IMR-90 (cell line): ENCODE data around the gene SDF2L1. TPM values are rescaled to one million over a fixed set of nuclear protein-coding genes. Genes with fewer than 3 reads are reported as not detected.

ENCODE experiments used
- ATAC-seq: fragments of 200-7000 bp; cut with Tn5 transposase; 2 replicates; pipeline ENCODE4 v1.9.1; 2020; ENCODE audit warnings: low read depth, mild to moderate bottlenecking, moderate library complexity
- BruUV-seq: library from RNA; stranded (reverse); fragments of 400-500 nt; replicated peaks from 2 replicates; lab custom pipeline; 2021; lab: Mats Ljungman, UMichigan
- CTCF ChIA-PET: fragments of 300-600 bp; formaldehyde crosslinking; extraction: SDS; loops from one replicate; lab custom pipeline; 2021; ENCODE audit warnings: antibody characterized with exemption; lab: Yijun Ruan, JAX
- POLR2A ChIA-PET: fragments of 300-600 bp; sonication (Branson Sonifier 250); formaldehyde crosslinking; loops from one replicate; lab custom pipeline; 2022; ENCODE audit warnings: antibody characterized with exemption; ENCODE audit not compliant: unreplicated experiment; lab: Charles Lee
- DNase-seq: peaks from one replicate; pipeline ENCODE4 v3.0.0; 2013
- H2AFZ ChIP-seq: replicated peaks from 2 replicates; pipeline ENCODE3; 2013; ENCODE audit warnings: low read length, mild to moderate bottlenecking; ENCODE audit not compliant: poor library complexity
- H2AK5ac ChIP-seq: 2 replicates; pipeline ENCODE4 v1.6.1; 2013; ENCODE audit warnings: low read depth, low read length, inconsistent platforms
- H2AK9ac ChIP-seq: replicated peaks from 2 replicates; pipeline ENCODE3; 2013; ENCODE audit warnings: mild to moderate bottlenecking, low read depth, low read length, moderate library complexity; ENCODE audit not compliant: poor library complexity
- H2BK120ac ChIP-seq: 2 replicates; pipeline ENCODE4 v1.6.1; 2013; ENCODE audit warnings: low read depth, low read length, inconsistent platforms
- H2BK15ac ChIP-seq: 3 replicates; pipeline ENCODE4 v1.6.1; 2013; ENCODE audit warnings: low read depth, low read length, inconsistent platforms
- H2BK20ac ChIP-seq: 2 replicates; pipeline ENCODE4 v1.6.1; 2013; ENCODE audit warnings: low read depth, mild to moderate bottlenecking, inconsistent platforms, low read length, moderate library complexity
- H2BK5ac ChIP-seq: 2 replicates; pipeline ENCODE4 v1.6.1; 2013; ENCODE audit warnings: mild to moderate bottlenecking, low read depth, low read length, inconsistent platforms; ENCODE audit not compliant: poor library complexity, severe bottlenecking
- H3K14ac ChIP-seq: replicated peaks from 2 replicates; pipeline ENCODE4 v1.6.1; 2013; ENCODE audit warnings: low read depth, low read length, inconsistent platforms
- H3K18ac ChIP-seq: 2 replicates; pipeline ENCODE4 v1.6.1; 2013; ENCODE audit warnings: low read depth, low read length, control low read depth
- H3K23ac ChIP-seq: 2 replicates; pipeline ENCODE4 v1.6.1; 2013; ENCODE audit warnings: low read depth, low read length, inconsistent platforms
- H3K27ac ChIP-seq: 2 replicates; pipeline ENCODE4 v1.5.1; 2013; ENCODE audit warnings: mild to moderate bottlenecking, control low read depth, low read length; ENCODE audit not compliant: insufficient read depth
- H3K27me3 ChIP-seq: 2 replicates; pipeline ENCODE4 v1.6.1; 2013; ENCODE audit warnings: low read length; ENCODE audit not compliant: control insufficient read depth, insufficient read depth
- H3K36me3 ChIP-seq: 2 replicates; pipeline ENCODE4 v1.6.1; 2013; ENCODE audit warnings: low read length, mixed read lengths; ENCODE audit not compliant: control insufficient read depth, insufficient read depth
- H3K4ac ChIP-seq: 2 replicates; pipeline ENCODE4 v1.6.1; 2013; ENCODE audit warnings: low read depth, low read length, inconsistent platforms
- H3K4me1 ChIP-seq: 2 replicates; pipeline ENCODE4 v1.6.1; 2013; ENCODE audit warnings: low read length, mixed read lengths; ENCODE audit not compliant: control insufficient read depth, insufficient read depth
- H3K4me2 ChIP-seq: 2 replicates; pipeline ENCODE4 v1.6.1; 2013; ENCODE audit warnings: low read depth, mild to moderate bottlenecking, control low read depth, low read length, moderate library complexity
- H3K4me3 ChIP-seq: 2 replicates; pipeline ENCODE4 v1.5.1; 2013; ENCODE audit warnings: low read depth, mild to moderate bottlenecking, control low read depth, low read length, moderate library complexity; ENCODE audit not compliant: insufficient read depth
- H3K56ac ChIP-seq: 2 replicates; pipeline ENCODE4 v1.6.1; 2013; ENCODE audit warnings: low read length, inconsistent platforms; ENCODE audit not compliant: insufficient read depth; ENCODE audit errors: extremely low read depth
- H3K79me1 ChIP-seq, 2 experiments: 2 replicates each; pipeline ENCODE4 v1.6.1; 2013; ENCODE audit warnings: low read length in 2 of 2, inconsistent platforms in 1 of 2, low read depth in 1 of 2
- H3K9ac ChIP-seq: 2 replicates; pipeline ENCODE4 v1.6.1; 2013; ENCODE audit warnings: low read depth, low read length, control low read depth
- H3K9me1 ChIP-seq: 2 replicates; pipeline ENCODE4 v1.6.1; 2013; ENCODE audit warnings: low read length, inconsistent platforms; ENCODE audit not compliant: insufficient read depth
- H3K9me3 ChIP-seq: 2 replicates; pipeline ENCODE4 v1.6.1; 2013; ENCODE audit warnings: low read length; ENCODE audit not compliant: control insufficient read depth, insufficient read depth
- H4K20me1 ChIP-seq: 2 replicates; pipeline ENCODE4 v1.6.1; 2013; ENCODE audit warnings: low read length, inconsistent platforms; ENCODE audit not compliant: insufficient read depth
- H4K5ac ChIP-seq: 2 replicates; pipeline ENCODE4 v1.6.1; 2013; ENCODE audit warnings: mild to moderate bottlenecking, low read depth, low read length, control low read depth
- H4K8ac ChIP-seq, 2 experiments: 2 replicates each; pipeline ENCODE4 v1.6.1; 2013; ENCODE audit warnings: low read depth in 2 of 2, low read length in 2 of 2, control low read depth in 1 of 2, inconsistent platforms in 1 of 2
- H4K91ac ChIP-seq: 2 replicates; pipeline ENCODE4 v1.6.1; 2013; ENCODE audit warnings: low read depth, low read length, inconsistent platforms; ENCODE audit not compliant: insufficient read depth
- BHLHE40 ChIP-seq: fragments of 150-350 bp; IDR thresholded peaks from 2 replicates; pipeline ENCODE4 v1.6.1; 2016; ENCODE audit warnings: mild to moderate bottlenecking, low read depth, low read length
- CEBPB ChIP-seq: IDR thresholded peaks from 2 replicates; pipeline ENCODE4 v1.6.1; 2012; ENCODE audit warnings: low read depth, low read length, improper control_type of control experiment
- CHD1 ChIP-seq: IDR thresholded peaks from 2 replicates; pipeline ENCODE4 v1.6.1; 2012; ENCODE audit warnings: low read depth, low read length, improper control_type of control experiment
- FOS ChIP-seq: fragments of 150-350 bp; IDR thresholded peaks from 2 replicates; pipeline ENCODE4 v1.6.1; 2016; ENCODE audit warnings: low read depth, low read length
- MAFK ChIP-seq: IDR thresholded peaks from 2 replicates; pipeline ENCODE4 v1.6.1; 2012; ENCODE audit warnings: low read depth, low read length, improper control_type of control experiment
- MAZ ChIP-seq: IDR thresholded peaks from 2 replicates; pipeline ENCODE4 v1.6.1; 2012; ENCODE audit warnings: low read depth, mild to moderate bottlenecking, low read length, improper control_type of control experiment, moderate library complexity, borderline replicate concordance
- MXI1 ChIP-seq: IDR thresholded peaks from 2 replicates; pipeline ENCODE4 v1.6.1; 2012; ENCODE audit warnings: low read depth, mild to moderate bottlenecking, low read length, moderate library complexity, borderline replicate concordance
- NFE2L2 ChIP-seq: fragments of 150-350 bp; IDR thresholded peaks from 2 replicates; pipeline ENCODE4 v1.6.1; 2016; ENCODE audit warnings: low read depth, mild to moderate bottlenecking, low read length
- POLR2A ChIP-seq: IDR thresholded peaks from 2 replicates; pipeline ENCODE4 v1.6.1; 2012; ENCODE audit warnings: mild to moderate bottlenecking, low read depth, low read length
- RAD21 ChIP-seq: IDR thresholded peaks from 2 replicates; pipeline ENCODE4 v1.6.1; 2012; ENCODE audit warnings: low read length, improper control_type of control experiment
- RCOR1 ChIP-seq: IDR thresholded peaks from 2 replicates; pipeline ENCODE4 v1.6.1; 2012; ENCODE audit warnings: mild to moderate bottlenecking, low read length, improper control_type of control experiment; ENCODE audit not compliant: insufficient replicate concordance
- RFX5 ChIP-seq: IDR thresholded peaks from 2 replicates; pipeline ENCODE4 v1.8.0; 2012; ENCODE audit warnings: low read depth, mild to moderate bottlenecking, low read length, moderate library complexity
- SMC3 ChIP-seq: fragments of 150-350 bp; IDR thresholded peaks from 2 replicates; pipeline ENCODE4 v1.6.1; 2016; ENCODE audit warnings: low read depth, mild to moderate bottlenecking, antibody characterized with exemption, low read length, moderate library complexity
- WGBS, 2 experiments: methylation state at CpG; one replicate each; pipeline versions ENCODE4 v1.1.5 to v1.1.7; 2013; ENCODE audit warnings: missing lambda C conversion rate in 2 of 2; ENCODE audit not compliant: insufficient read length in 1 of 2; ENCODE audit errors: extremely low coverage in 2 of 2; 5-methylcytosine and 5-hydroxymethylcytosine counted together
- dilution Hi-C: fragments of 300-500 bp; cut with HindIII; formaldehyde crosslinking; loops from one replicate; pipeline ENCODE4 v1.14.3; 2018; ENCODE audit warnings: low sequenced_read_pairs; ENCODE audit not compliant: unreplicated experiment
- in situ Hi-C: fragments of 300-500 bp; cut with MboI; formaldehyde crosslinking; loops from 3 replicates; pipeline ENCODE4 v1.14.3; 2019; ENCODE audit warnings: low sequenced_read_pairs, inconsistent platforms, mixed read lengths
- intact Hi-C: fragments of 100-400 bp; cut with micrococcal nuclease; formaldehyde crosslinking; loops from 2 replicates; pipeline ENCODE4 v1.10.0; 2022
- polyA plus RNA-seq, 3 experiments: library from polyadenylated mRNA; depleted of rRNA; stranded (reverse); fragments of >200 nt; gene quantifications; 2 replicates each; pipeline ENCODE4 v1.2.3, GENCODE V29; 2012; ENCODE audit warnings: low replicate concordance in 1 of 3
- total RNA-seq: library from RNA; depleted of rRNA; stranded (reverse); fragments of >200 nt; gene quantifications from 2 replicates; pipeline ENCODE4 v1.2.3, GENCODE V29; 2012
- TF ChIP-seq, protein P1 (sequence below): fragments of 150-350 bp; IDR thresholded peaks from 2 replicates; pipeline ENCODE4 v1.6.1; 2016; ENCODE audit warnings: low read depth, mild to moderate bottlenecking, low read length, moderate library complexity, borderline replicate concordance
- TF ChIP-seq, protein P2 (sequence below): conservative IDR thresholded peaks from 2 replicates; pipeline ENCODE4 v1.5.1; 2012; ENCODE audit warnings: mild to moderate bottlenecking, low read depth, low read length, improper control_type of control experiment
- TF ChIP-seq, protein P3 (sequence below): fragments of 150-350 bp; IDR thresholded peaks from 2 replicates; pipeline ENCODE4 v1.6.1; 2017; ENCODE audit warnings: mild to moderate bottlenecking, antibody characterized with exemption, low read length, low read depth

SDF2L1 gene
- total and polyA plus RNA-seq, 2 of the 4 experiments (the other 2 are of a cell fraction): 18.8 to 51.1 TPM

DNA sequence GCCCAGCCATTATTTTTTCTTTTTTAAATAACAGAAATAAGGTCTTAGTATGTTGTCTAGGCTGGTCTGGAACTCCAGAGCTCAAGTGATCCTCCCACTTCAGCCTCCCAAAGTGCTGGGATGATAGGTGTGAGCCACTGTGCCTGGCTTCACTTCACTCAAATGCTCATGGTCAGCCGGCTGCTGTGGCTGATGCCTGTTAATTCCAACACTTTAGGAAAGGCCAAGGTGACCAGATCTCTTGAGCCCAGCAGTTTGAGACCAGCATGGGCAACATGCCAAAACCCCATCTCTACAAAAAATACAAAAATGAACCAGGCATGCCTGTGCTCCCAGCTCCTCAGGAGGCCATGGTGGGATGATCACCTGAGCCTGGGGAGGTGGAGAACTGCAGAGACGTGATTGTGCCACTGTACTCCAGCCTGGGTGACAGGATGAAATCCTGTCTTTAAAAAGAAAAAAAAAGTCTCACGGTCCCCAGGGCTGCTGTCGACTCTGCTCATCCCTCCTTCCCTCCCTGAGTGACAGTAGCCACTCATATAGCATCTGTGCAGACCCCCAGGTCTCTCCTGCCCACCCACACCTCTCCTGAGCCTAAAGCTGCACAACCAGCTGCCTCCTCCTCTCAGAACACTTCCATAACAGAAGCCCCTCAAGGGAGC is 15.9 kb upstream of the SDF2L1 start:
- H2BK15ac ChIP-seq: no peak overlapping the region
- no peak overlapping the region for H2AK9ac ChIP-seq
- no peaks in the 10 kb centered on the region for H3K9me3 ChIP-seq
- in situ Hi-C loops (no loop called here), intact Hi-C loops (no loop called here), dilution Hi-C loops (no loop called here)
- H2AFZ ChIP-seq: no peak overlapping the region
- ChIA-PET POLR2A (no interaction called here), CTCF (no interaction called here)
- no peak for TF ChIP-seq POLR2A
- TF ChIP-seq, protein P1, sequence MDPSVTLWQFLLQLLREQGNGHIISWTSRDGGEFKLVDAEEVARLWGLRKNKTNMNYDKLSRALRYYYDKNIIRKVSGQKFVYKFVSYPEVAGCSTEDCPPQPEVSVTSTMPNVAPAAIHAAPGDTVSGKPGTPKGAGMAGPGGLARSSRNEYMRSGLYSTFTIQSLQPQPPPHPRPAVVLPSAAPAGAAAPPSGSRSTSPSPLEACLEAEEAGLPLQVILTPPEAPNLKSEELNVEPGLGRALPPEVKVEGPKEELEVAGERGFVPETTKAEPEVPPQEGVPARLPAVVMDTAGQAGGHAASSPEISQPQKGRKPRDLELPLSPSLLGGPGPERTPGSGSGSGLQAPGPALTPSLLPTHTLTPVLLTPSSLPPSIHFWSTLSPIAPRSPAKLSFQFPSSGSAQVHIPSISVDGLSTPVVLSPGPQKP: no peak
- no peak for TF ChIP-seq RFX5
- TF ChIP-seq RAD21: no peak
- TF ChIP-seq, protein P2, sequence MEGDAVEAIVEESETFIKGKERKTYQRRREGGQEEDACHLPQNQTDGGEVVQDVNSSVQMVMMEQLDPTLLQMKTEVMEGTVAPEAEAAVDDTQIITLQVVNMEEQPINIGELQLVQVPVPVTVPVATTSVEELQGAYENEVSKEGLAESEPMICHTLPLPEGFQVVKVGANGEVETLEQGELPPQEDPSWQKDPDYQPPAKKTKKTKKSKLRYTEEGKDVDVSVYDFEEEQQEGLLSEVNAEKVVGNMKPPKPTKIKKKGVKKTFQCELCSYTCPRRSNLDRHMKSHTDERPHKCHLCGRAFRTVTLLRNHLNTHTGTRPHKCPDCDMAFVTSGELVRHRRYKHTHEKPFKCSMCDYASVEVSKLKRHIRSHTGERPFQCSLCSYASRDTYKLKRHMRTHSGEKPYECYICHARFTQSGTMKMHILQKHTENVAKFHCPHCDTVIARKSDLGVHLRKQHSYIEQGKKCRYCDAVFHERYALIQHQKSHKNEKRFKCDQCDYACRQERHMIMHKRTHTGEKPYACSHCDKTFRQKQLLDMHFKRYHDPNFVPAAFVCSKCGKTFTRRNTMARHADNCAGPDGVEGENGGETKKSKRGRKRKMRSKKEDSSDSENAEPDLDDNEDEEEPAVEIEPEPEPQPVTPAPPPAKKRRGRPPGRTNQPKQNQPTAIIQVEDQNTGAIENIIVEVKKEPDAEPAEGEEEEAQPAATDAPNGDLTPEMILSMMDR: no peak
- no peak for TF ChIP-seq NFE2L2
- TF ChIP-seq FOS: no peak
- TF ChIP-seq CHD1: no peak
- TF ChIP-seq RCOR1: no peak
- TF ChIP-seq BHLHE40: no peak
- TF ChIP-seq, protein P3, sequence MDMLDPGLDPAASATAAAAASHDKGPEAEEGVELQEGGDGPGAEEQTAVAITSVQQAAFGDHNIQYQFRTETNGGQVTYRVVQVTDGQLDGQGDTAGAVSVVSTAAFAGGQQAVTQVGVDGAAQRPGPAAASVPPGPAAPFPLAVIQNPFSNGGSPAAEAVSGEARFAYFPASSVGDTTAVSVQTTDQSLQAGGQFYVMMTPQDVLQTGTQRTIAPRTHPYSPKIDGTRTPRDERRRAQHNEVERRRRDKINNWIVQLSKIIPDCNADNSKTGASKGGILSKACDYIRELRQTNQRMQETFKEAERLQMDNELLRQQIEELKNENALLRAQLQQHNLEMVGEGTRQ: no peak
- TF ChIP-seq MAZ: no peak
- TF ChIP-seq SMC3: no peak
- TF ChIP-seq CEBPB: no peak
- TF ChIP-seq MXI1: no peak
- TF ChIP-seq MAFK: no peak
- H3K4me3 ChIP-seq: no peak overlapping the region
- peaks cover 21 to 79% of the 10 kb centered on the region in 2 experiments for H3K79me1 ChIP-seq
- peaks cover 7% of the 10 kb centered on the region for H3K4me1 ChIP-seq
- H3K23ac ChIP-seq: no peak overlapping the region
- ATAC-seq: no peak
- no peak overlapping the region for H4K91ac ChIP-seq
- no peak for DNase-seq
- no peak overlapping the region for H3K56ac ChIP-seq
- WGBS, 2 experiments: 67% methylated on average over 1 of the region's 4 CpGs; no CpG with 5 or more reads in 1 of the 2 experiments
- H3K36me3 ChIP-seq: peaks cover 20% of the 10 kb centered on the region
- H2BK20ac ChIP-seq: no peak overlapping the region
- H2BK5ac ChIP-seq: no peak overlapping the region
- peaks cover 61% of the 10 kb centered on the region for H4K20me1 ChIP-seq
- BruUV-seq: no TSS peak
- H3K27ac ChIP-seq: no peak overlapping the region
- H3K18ac ChIP-seq: no peak overlapping the region
- H3K4me2 ChIP-seq: no peak overlapping the region
- no peak overlapping the region for H2BK120ac ChIP-seq
- H3K27me3 ChIP-seq: no peaks in the 10 kb centered on the region
- H3K4ac ChIP-seq: no peak overlapping the region
- H4K8ac ChIP-seq: no peak overlapping the region
- no peak overlapping the region for H4K5ac ChIP-seq
- no peak overlapping the region for H3K9ac ChIP-seq
- H3K9me1 ChIP-seq: peaks cover 7% of the 10 kb centered on the region; the same call in 1 of the 2 replicates
- no peak overlapping the region for H2AK5ac ChIP-seq
- no peak overlapping the region for H3K14ac ChIP-seq
